Transverse colon (tissue), 4 donors: Measurements from ENCODE around the gene DNAH2. TPM values are rescaled to one million over a fixed set of nuclear protein-coding genes. Genes with fewer than 3 reads are reported as not detected.

Source experiments
- DNase-seq: peaks from one replicate; pipeline ENCODE4 v3.0.0-alpha.2; 2019
- H3K27ac ChIP-seq, 4 donors: fragments of 200-600 bp; sonication (generic); 2 replicates each; pipeline ENCODE4 v1.5.1; 2016 to 2018; ENCODE audit warnings: inconsistent platforms in 4 of 4
- H3K27me3 ChIP-seq: fragments of 200-600 bp; sonication (generic); 2 replicates; pipeline ENCODE4 v1.5.1; 2017; ENCODE audit warnings: inconsistent platforms
- H3K36me3 ChIP-seq, 4 donors: fragments of 200-600 bp; sonication (generic); 2 replicates each; pipeline ENCODE4 v1.5.1; 2017 to 2019; ENCODE audit warnings: inconsistent platforms in 4 of 4
- H3K4me1 ChIP-seq, 4 donors: fragments of 200-600 bp; sonication (generic); 2 replicates each; pipeline ENCODE4 v1.5.1; 2017 to 2020; ENCODE audit warnings: inconsistent platforms in 4 of 4
- H3K4me3 ChIP-seq, 4 donors: fragments of 200-600 bp; sonication (generic); 1 replicate in 1 of 4; 2 replicates in 3 of 4; pipeline versions ENCODE4 v1.5.1 to v1.6.1; 2017 to 2019; ENCODE audit warnings: inconsistent platforms in 4 of 4
- H3K9me3 ChIP-seq, 2 donors: fragments of 200-600 bp; sonication (generic); 2 replicates each; pipeline ENCODE4 v1.5.1; 2017 to 2019; ENCODE audit warnings: inconsistent platforms in 2 of 2
- EP300 ChIP-seq: sonication (generic); formaldehyde crosslinking; IDR thresholded peaks from one replicate; pipeline ENCODE4 v1.6.1; 2017; ENCODE audit warnings: antibody characterized with exemption, low read depth
- POLR2A ChIP-seq: fragments of 450-650 bp; IDR thresholded peaks from one replicate; pipeline ENCODE4 v1.6.1; 2016; ENCODE audit warnings: antibody characterized with exemption, mild to moderate bottlenecking, moderate library complexity
- POLR2AphosphoS5 ChIP-seq, 3 donors: sonication (generic); formaldehyde crosslinking; IDR thresholded peaks; one replicate each; pipeline ENCODE4 v1.6.1; 2016; ENCODE audit warnings: antibody characterized with exemption in 3 of 3
- WGBS, 2 donors: methylation state at CpG; one replicate each; pipeline ENCODE4 v1.1.5; 2018; ENCODE audit warnings: low coverage in 1 of 2; 5-methylcytosine and 5-hydroxymethylcytosine counted together
- in situ Hi-C, 4 donors: fragments of 200-750 bp; cut with MboI; loops; one replicate each; pipeline versions ENCODE4 v1.15.0 to v1.15.1; 2017; ENCODE audit warnings: low sequenced_read_pairs in 3 of 4, low pct_ligation_motif_present in 1 of 4, low pct_unique_long_range_greater_than_20kb in 1 of 4
- intact Hi-C: fragments of 100-400 bp; cut with DNase I; formaldehyde crosslinking; loops from one replicate; pipeline ENCODE4 v1.15.1; 2023; ENCODE audit warnings: low total_unique reads
- total RNA-seq, 4 donors: library from RNA; depleted of rRNA; stranded (reverse); fragments of >200 nt; gene quantifications; one replicate each; pipeline ENCODE4 v1.1.0, GENCODE V29; 2016
- TF ChIP-seq, protein P1 (sequence below), 5 experiments: fragments of 200-600 bp in 3 of 5; fragments of 450-650 bp in 2 of 5; sonication (generic) in 3 of 5; IDR thresholded peaks; 1 replicate in 2 of 5; 2 replicates in 3 of 5; pipeline ENCODE4 v1.5.1; 2016 to 2017; ENCODE audit warnings: antibody characterized with exemption in 5 of 5, inconsistent platforms in 3 of 5, mild to moderate bottlenecking in 2 of 5, moderate library complexity in 1 of 5

DNAH2 gene
- total RNA-seq, 4 donors from 2014 or later, result under 0.01 to 0.55 (median 0.18) TPM

DNA sequence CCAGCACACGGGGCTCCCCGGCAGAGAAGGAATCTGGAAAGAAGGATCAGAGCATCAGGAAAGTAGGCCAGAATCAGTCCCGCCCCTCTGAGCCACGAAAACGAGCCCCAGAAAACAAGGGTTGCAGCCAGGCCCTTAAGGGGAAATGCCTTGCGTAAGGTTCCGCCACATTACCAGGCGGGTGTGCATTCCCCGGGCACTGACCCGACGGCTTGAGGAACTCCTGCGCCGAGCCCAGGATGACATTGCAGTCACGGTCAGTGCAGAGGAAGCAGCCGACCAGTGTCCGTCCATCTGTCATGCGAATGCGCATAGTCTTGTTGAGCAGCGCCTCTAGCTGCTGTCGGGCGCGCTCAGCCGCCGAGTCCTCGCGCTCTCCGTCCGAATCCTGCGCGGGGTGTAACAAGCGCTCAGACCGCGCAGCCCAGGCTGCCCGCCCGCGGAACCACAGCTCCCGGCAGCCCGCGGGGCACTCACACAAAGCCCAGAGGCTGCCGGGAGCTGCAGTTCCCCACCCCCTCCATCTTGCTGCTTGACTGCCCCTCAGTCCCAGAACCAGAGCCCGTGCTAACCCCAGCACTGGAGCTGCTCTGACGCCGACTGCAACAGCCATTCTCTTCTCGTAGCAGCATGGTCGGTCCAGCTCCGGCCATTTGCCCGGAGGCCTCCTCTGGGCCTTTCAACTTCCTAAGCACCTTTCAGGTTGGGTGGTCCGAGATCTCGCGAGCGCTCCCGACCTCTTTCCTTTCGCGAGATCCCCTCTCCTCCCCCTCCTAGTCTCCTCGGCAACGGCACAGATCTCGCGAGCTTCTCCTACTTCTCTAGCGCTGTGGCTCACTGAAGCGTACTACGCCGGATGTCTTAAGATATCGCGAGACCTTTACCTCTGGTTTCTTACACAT, 139.5 kb downstream of the DNAH2 start, which contains the start of gene NAA38:
Gene NAA38, minus strand, starts transcription at position 749 of the 902 bp plus-strand sequence. Its CDS starts 96 bp downstream, at position 653.
- TF ChIP-seq, protein P1, sequence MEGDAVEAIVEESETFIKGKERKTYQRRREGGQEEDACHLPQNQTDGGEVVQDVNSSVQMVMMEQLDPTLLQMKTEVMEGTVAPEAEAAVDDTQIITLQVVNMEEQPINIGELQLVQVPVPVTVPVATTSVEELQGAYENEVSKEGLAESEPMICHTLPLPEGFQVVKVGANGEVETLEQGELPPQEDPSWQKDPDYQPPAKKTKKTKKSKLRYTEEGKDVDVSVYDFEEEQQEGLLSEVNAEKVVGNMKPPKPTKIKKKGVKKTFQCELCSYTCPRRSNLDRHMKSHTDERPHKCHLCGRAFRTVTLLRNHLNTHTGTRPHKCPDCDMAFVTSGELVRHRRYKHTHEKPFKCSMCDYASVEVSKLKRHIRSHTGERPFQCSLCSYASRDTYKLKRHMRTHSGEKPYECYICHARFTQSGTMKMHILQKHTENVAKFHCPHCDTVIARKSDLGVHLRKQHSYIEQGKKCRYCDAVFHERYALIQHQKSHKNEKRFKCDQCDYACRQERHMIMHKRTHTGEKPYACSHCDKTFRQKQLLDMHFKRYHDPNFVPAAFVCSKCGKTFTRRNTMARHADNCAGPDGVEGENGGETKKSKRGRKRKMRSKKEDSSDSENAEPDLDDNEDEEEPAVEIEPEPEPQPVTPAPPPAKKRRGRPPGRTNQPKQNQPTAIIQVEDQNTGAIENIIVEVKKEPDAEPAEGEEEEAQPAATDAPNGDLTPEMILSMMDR (IDR thresholded peaks at IDR 0.05), result peak; percentile 17 to 47 (median 32)
- TF ChIP-seq POLR2A (peak; percentile 73), POLR2AphosphoS5 (IDR thresholded peaks at IDR 0.05) (peak; percentile 90), EP300 (no peak)
- peak; percentile 97 for DNase-seq
- Histone ChIP-seq H3K4me3 (peak within 1 kb of the TSS; percentile 50 to 62 (median 53)), H3K36me3 (peaks cover 0 to 15% (median 6%) of the 10 kb centered on the region in 4 donors), H3K4me1 (peaks cover 24 to 36% (median 28%) of the 10 kb centered on the region in 4 donors), H3K27ac (peak within 1 kb of the TSS; percentile 90 to 97 (median 94)), H3K9me3 (no peaks in the 10 kb centered on the region), H3K27me3 (no peaks in the 10 kb centered on the region)
- intact Hi-C loops, result loop anchor here (2.0 to 10.0 kb wide), 3 partner anchors 14 to 112 kb away; no protein-coding TSS in a partner anchor
- in situ Hi-C loops, result loop anchor here in 2 of 4 donors (25.0 kb wide), 1 partner anchor 130 kb away; no protein-coding TSS in a partner anchor
- WGBS, 2 donors, result 0% methylated on average over 44 of the region's 64 CpGs; no CpG with 5 or more reads in 1 of the 2 donors

DNA sequence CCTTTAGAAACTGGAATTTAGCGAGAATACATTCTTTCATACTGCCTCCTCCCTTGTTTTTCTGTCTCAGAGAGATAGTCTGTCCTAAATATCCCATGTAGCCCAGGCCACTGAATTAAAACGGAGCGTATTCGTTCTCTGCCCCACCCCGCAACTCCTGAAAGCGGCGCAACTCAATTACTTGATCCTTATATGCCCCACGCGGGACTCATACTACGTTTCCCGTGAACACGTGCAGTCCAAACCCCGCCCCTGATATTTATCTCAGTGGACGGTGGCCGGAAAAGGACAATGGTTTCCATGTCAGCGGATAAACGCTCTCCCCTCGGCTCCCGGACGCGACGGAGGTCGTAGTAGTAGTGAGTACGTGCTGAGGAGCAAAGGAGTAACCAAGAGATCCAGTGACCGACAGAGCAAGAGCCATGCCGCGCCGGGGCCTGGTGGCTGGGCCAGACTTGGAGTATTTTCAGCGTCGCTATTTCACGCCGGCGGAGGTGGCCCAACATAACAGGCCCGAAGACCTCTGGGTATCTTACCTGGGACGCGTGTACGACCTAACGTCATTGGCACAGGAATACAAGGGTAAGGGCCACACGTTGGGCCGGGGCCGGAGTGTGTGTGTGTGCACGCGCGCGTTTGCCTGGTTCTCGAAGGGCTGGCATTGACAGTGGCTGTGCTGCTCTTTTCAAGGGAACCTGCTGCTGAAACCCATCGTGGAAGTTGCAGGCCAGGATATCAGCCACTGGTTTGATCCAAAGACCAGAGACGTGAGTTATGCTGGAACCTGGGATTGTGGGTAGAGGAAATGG, 140.4 kb downstream of the DNAH2 start, which contains the start of gene CYB5D1:
Gene CYB5D1, plus strand, starts transcription at position 291 of the 809 bp plus-strand sequence. Its CDS starts 132 bp downstream, at position 423.
- peaks cover 0 to 12% (median 5%) of the 10 kb centered on the region in 4 donors for H3K36me3 ChIP-seq
- intact Hi-C loops, result loop anchor here (2.0 to 10.0 kb wide), 3 partner anchors 15 to 113 kb away; no protein-coding TSS in a partner anchor
- in situ Hi-C loops, result loop anchor here in 2 of 4 donors (25.0 kb wide), 1 partner anchor 129 kb away; no protein-coding TSS in a partner anchor
- no peaks in the 10 kb centered on the region for H3K27me3 ChIP-seq
- 0 to 3% methylated on average over 3 to 48 of the region's 48 CpGs for WGBS, 2 donors
- H3K27ac ChIP-seq, result peak within 1 kb of the TSS; percentile 90 to 97 (median 94)
- peaks cover 23 to 36% (median 28%) of the 10 kb centered on the region in 4 donors for H3K4me1 ChIP-seq
- peak within 1 kb of the TSS; percentile 50 to 62 (median 53) for H3K4me3 ChIP-seq
- DNase-seq, result peak; percentile 93
- peak; percentile 64 for TF ChIP-seq POLR2A
- peak; percentile 61 to 76 (median 73) for TF ChIP-seq POLR2AphosphoS5 (IDR thresholded peaks at IDR 0.05)
- TF ChIP-seq, protein P1 (IDR thresholded peaks at IDR 0.05), result no peak
- H3K9me3 ChIP-seq, result no peaks in the 10 kb centered on the region

GRCh38 chr17:7858522-7858810, 140.9 kb downstream of the DNAH2 start:
- in situ Hi-C loops, result loop anchor here in 2 of 4 donors (25.0 kb wide), 1 partner anchor 129 kb away; no protein-coding TSS in a partner anchor
- H3K4me3 ChIP-seq, result peak overlapping the region in 3 of 4 donors; percentile 50 to 62 (median 56)
- TF ChIP-seq, protein P1 (IDR thresholded peaks at IDR 0.05), result peak; percentile 31 to 67 (median 55)
- TF ChIP-seq EP300, result no peak

More at GRCh38 chr17:7858522-7858810, 140.9 kb downstream of the DNAH2 start:
- Histone ChIP-seq H3K27ac (peak overlapping the region; percentile 90 to 97 (median 94)), H3K4me1 (peaks cover 23 to 40% (median 30%) of the 10 kb centered on the region in 4 donors), H3K27me3 (no peaks in the 10 kb centered on the region), H3K36me3 (peaks cover 0 to 6% (median 2%) of the 10 kb centered on the region in 4 donors), H3K9me3 (no peaks in the 10 kb centered on the region)
- peak; percentile 53 for DNase-seq
- intact Hi-C loops, result loop anchor here (5.0 to 10.0 kb wide), 2 partner anchors 34 to 114 kb away; no protein-coding TSS in a partner anchor
- 43% methylated on average over 20 of the region's 20 CpGs; no CpG with 5 or more reads in 1 of the 2 donors for WGBS, 2 donors
